Mammary epithelial cell (primary cell): Measurements from ENCODE around the gene ATF6.

Experiments used
- EZH2 ChIP-seq: IDR thresholded peaks from 2 replicates; pipeline ENCODE4 v1.6.1; 2012; ENCODE audit warnings: low read length, inconsistent platforms, borderline replicate concordance
- TF ChIP-seq, protein P1 (sequence below), 2 donors: IDR thresholded peaks in 1 of 2; conservative IDR thresholded peaks in 1 of 2; 2 replicates each; pipeline ENCODE4 v1.5.1; 2011 to 2012; ENCODE audit warnings: inconsistent platforms in 2 of 2, low read length in 2 of 2, mild to moderate bottlenecking in 2 of 2, control low read depth in 1 of 2, low read depth in 1 of 2; ENCODE audit not compliant: insufficient read depth in 1 of 2; ENCODE audit errors: extremely low read depth in 1 of 2

DNA sequence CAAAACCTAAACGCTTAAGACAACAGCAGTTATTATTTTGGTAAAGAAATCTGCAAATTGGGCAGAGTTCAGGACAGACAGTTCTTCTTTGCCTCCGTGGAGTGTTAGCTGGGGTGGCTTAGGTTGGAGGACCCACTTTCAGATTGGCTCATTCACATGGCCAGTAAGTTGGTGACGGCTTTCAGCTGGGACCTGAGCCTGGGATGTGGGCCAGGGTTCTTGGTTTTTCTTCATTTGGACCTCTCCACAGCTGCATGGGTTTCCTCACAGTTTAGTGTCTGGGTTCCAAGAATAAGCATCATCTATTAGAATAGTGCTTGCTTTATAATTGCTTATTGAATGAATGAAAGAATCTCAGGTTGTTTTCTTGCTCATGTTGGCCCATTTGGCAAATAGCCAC lies 72.2 kb downstream of the ATF6 start:
- TF ChIP-seq, protein P1, sequence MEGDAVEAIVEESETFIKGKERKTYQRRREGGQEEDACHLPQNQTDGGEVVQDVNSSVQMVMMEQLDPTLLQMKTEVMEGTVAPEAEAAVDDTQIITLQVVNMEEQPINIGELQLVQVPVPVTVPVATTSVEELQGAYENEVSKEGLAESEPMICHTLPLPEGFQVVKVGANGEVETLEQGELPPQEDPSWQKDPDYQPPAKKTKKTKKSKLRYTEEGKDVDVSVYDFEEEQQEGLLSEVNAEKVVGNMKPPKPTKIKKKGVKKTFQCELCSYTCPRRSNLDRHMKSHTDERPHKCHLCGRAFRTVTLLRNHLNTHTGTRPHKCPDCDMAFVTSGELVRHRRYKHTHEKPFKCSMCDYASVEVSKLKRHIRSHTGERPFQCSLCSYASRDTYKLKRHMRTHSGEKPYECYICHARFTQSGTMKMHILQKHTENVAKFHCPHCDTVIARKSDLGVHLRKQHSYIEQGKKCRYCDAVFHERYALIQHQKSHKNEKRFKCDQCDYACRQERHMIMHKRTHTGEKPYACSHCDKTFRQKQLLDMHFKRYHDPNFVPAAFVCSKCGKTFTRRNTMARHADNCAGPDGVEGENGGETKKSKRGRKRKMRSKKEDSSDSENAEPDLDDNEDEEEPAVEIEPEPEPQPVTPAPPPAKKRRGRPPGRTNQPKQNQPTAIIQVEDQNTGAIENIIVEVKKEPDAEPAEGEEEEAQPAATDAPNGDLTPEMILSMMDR (conservative IDR thresholded peaks at IDR 0.05 in 1 of 2, IDR thresholded peaks at IDR 0.05 in 1 of 2; ENCODE audit: extremely low read depth in 1 of 2, insufficient read depth in 1 of 2, low read depth in 1 of 2, low read length in 2 of 2): no peak
- no peak for TF ChIP-seq EZH2
